Spleen (tissue), 7 donors: ENCODE results near the gene LAYN.

ENCODE experiments used
- CTCF ChIP-seq, 11 experiments: fragments of 200-600 bp in 7 of 11; fragments of 450-650 bp in 4 of 11; sonication (generic) in 4 of 11; IDR thresholded peaks in 8 of 11; conservative IDR thresholded peaks in 3 of 11; 1 replicate in 7 of 11; 2 replicates in 4 of 11; pipeline versions ENCODE4 v1.4.0 to v1.8.0; 2016 to 2021; ENCODE audit warnings: antibody characterized with exemption in 11 of 11, inconsistent platforms in 4 of 11, mild to moderate bottlenecking in 1 of 11
- POLR2A ChIP-seq, 3 donors: fragments of 450-650 bp; IDR thresholded peaks; one replicate each; pipeline ENCODE4 v1.5.1; 2017; ENCODE audit warnings: antibody characterized with exemption in 3 of 3, mild to moderate bottlenecking in 1 of 3
- donor health status: DM: no; HTN: no; CAD: no; lungs with moderate emphysema.
- donor health status: DM: no; HTN: no; CAD: no.
- donor health status: DM: no; HTN: no; CAD: no.

- TF ChIP-seq CTCF (IDR thresholded peaks at IDR 0.05 in 8 of 11, conservative IDR thresholded peaks at IDR 0.05 in 3 of 11), result no peak
- TF ChIP-seq POLR2A (IDR thresholded peaks at IDR 0.05), result no peak
Observed at GRCh38 chr11:111525456-111525855, 15.1 kb upstream of the LAYN start.
